GM23338 (cell line): ENCODE data around the gene CFTR. TPM values are rescaled to one million over a fixed set of nuclear protein-coding genes. Genes with fewer than 3 reads are reported as not detected.
A peak's percentile ranks its signal among the peaks of the same experiment; 100 is the strongest.

Experiments used
- ATAC-seq: fragments of 200-7000 bp; cut with Tn5 transposase; 3 replicates; pipeline ENCODE4 v1.9.1; 2020
- DNase-seq: peaks from one replicate; pipeline ENCODE4 v3.0.0-alpha.2; 2015; ENCODE audit warnings: low spot score
- H2AFZ ChIP-seq: fragments of 200-600 bp; sonication (generic); 2 replicates; pipeline ENCODE4 v1.8.0; 2016; ENCODE audit warnings: antibody characterized with exemption, mild to moderate bottlenecking, moderate library complexity
- H3F3A ChIP-seq: fragments of 200-600 bp; sonication (generic); replicated peaks from 2 replicates; pipeline ENCODE4 v1.8.0; 2017; ENCODE audit warnings: antibody characterized with exemption, mixed run types, low read depth
- H3K27ac ChIP-seq: fragments of 200-600 bp; sonication (generic); 2 replicates; pipeline ENCODE4 v1.6.1; 2016; ENCODE audit warnings: low read depth
- H3K27me3 ChIP-seq: fragments of 200-600 bp; sonication (generic); 2 replicates; pipeline ENCODE4 v1.8.0; 2016; ENCODE audit warnings: mild to moderate bottlenecking, mixed run types, moderate library complexity; ENCODE audit not compliant: insufficient read depth
- H3K36me3 ChIP-seq: fragments of 200-600 bp; sonication (generic); 2 replicates; pipeline ENCODE4 v1.8.0; 2016; ENCODE audit warnings: mild to moderate bottlenecking; ENCODE audit not compliant: insufficient read depth
- H3K4me1 ChIP-seq: fragments of 200-600 bp; sonication (generic); 2 replicates; pipeline ENCODE4 v1.8.0; 2016; ENCODE audit warnings: mild to moderate bottlenecking, moderate library complexity; ENCODE audit not compliant: insufficient read depth
- H3K4me2 ChIP-seq: fragments of 200-600 bp; sonication (generic); 2 replicates; pipeline ENCODE4 v1.7.1; 2017; ENCODE audit warnings: mixed run types
- H3K4me3 ChIP-seq: fragments of 200-600 bp; sonication (generic); 2 replicates; pipeline ENCODE4 v1.6.1; 2016; ENCODE audit warnings: mixed run types
- H3K79me2 ChIP-seq: fragments of 200-600 bp; sonication (generic); replicated peaks from 2 replicates; pipeline ENCODE4 v1.8.0; 2017; ENCODE audit warnings: mild to moderate bottlenecking; ENCODE audit not compliant: insufficient read depth
- H3K9me2 ChIP-seq: fragments of 200-600 bp; sonication (generic); 2 replicates; pipeline ENCODE4 v1.8.0; 2017; ENCODE audit not compliant: insufficient read depth
- H4K20me1 ChIP-seq: fragments of 200-600 bp; sonication (generic); replicated peaks from 2 replicates; pipeline ENCODE4 v1.8.0; 2017; ENCODE audit warnings: mild to moderate bottlenecking; ENCODE audit not compliant: insufficient read depth
- H3K27ac Mint-ChIP-seq: 2 replicates; pipeline ENCODE4 v1.8.0; 2020; ENCODE audit warnings: inconsistent platforms, mild to moderate bottlenecking, moderate library complexity, mixed read lengths
- H3K27me3 Mint-ChIP-seq: 3 replicates; pipeline ENCODE4 v1.8.0; 2022; ENCODE audit warnings: low read depth, mild to moderate bottlenecking, moderate library complexity, mixed read lengths, inconsistent platforms; ENCODE audit not compliant: insufficient read depth, poor library complexity
- H3K36me3 Mint-ChIP-seq: 3 replicates; pipeline ENCODE4 v1.8.0; 2021; ENCODE audit warnings: low read depth, mild to moderate bottlenecking, inconsistent platforms, moderate library complexity, mixed read lengths
- H3K4me1 Mint-ChIP-seq: 3 replicates; pipeline ENCODE4 v1.8.0; 2020; ENCODE audit warnings: mild to moderate bottlenecking, inconsistent platforms, mixed read lengths
- H3K4me3 Mint-ChIP-seq: 3 replicates; pipeline ENCODE4 v1.8.0; 2021; ENCODE audit warnings: moderate library complexity, mild to moderate bottlenecking, inconsistent platforms, mixed read lengths
- H3K9me3 Mint-ChIP-seq: 3 replicates; pipeline ENCODE4 v1.8.0; 2020; ENCODE audit warnings: moderate library complexity, mild to moderate bottlenecking, inconsistent platforms, mixed read lengths
- CREB1 ChIP-seq: fragments of 250-450 bp; sonication (Bioruptor Pico); IDR thresholded peaks from 2 replicates; pipeline ENCODE4 v1.5.0; 2020; ENCODE audit warnings: low read depth, mild to moderate bottlenecking, moderate library complexity
- ETS1 ChIP-seq: IDR thresholded peaks from 2 replicates; pipeline ENCODE4 v1.6.1; 2016; ENCODE audit warnings: antibody characterized with exemption
- EZH2 ChIP-seq: fragments of 200-600 bp; sonication (generic); IDR thresholded peaks from one replicate; pipeline ENCODE4 v1.8.0; 2017; ENCODE audit warnings: antibody characterized with exemption, mild to moderate bottlenecking, low read depth; ENCODE audit not compliant: unreplicated experiment
- EZH2phosphoT487 ChIP-seq: fragments of 200-600 bp; sonication (generic); IDR thresholded peaks from one replicate; pipeline ENCODE4 v1.8.1; 2018; ENCODE audit warnings: antibody characterized with exemption; ENCODE audit not compliant: unreplicated experiment
- JUNB ChIP-seq: IDR thresholded peaks from one replicate; pipeline ENCODE4 v1.6.1; 2016; ENCODE audit warnings: antibody characterized with exemption; ENCODE audit not compliant: unreplicated experiment
- NANOG ChIP-seq: IDR thresholded peaks from 2 replicates; pipeline ENCODE4 v1.6.1; 2016; ENCODE audit warnings: antibody characterized with exemption, borderline replicate concordance
- POLR2AphosphoS5 ChIP-seq: IDR thresholded peaks from 2 replicates; pipeline ENCODE4 v1.6.1; 2016; ENCODE audit warnings: antibody characterized with exemption, low read depth
- STAT1 ChIP-seq: IDR thresholded peaks from one replicate; pipeline ENCODE4 v1.6.1; 2016; ENCODE audit warnings: antibody characterized with exemption; ENCODE audit not compliant: unreplicated experiment
- ZNF114 ChIP-seq: fragments of 250-450 bp; sonication (Bioruptor Pico); IDR thresholded peaks from 2 replicates; pipeline ENCODE4 v1.5.0; 2020; ENCODE audit warnings: mild to moderate bottlenecking, moderate library complexity
- ZNF331 ChIP-seq: fragments of 250-450 bp; sonication (Bioruptor Pico); IDR thresholded peaks from 2 replicates; pipeline ENCODE4 v1.5.0; 2020; ENCODE audit warnings: low read depth, mild to moderate bottlenecking, moderate library complexity
- polyA plus RNA-seq: library from polyadenylated mRNA; unstranded; fragments of >200 nt; fragmentation: Nextera tagmentation; extraction: Ambion mirVana; gene quantifications from 2 replicates; pipeline ENCODE4 v1.2.1, GENCODE V29; 2016
- total RNA-seq: library from RNA; depleted of rRNA; stranded (reverse); fragments of >200 nt; shearing (Covaris generic); gene quantifications from 2 replicates; pipeline ENCODE4 v1.2.3, GENCODE V29; 2014
- TF ChIP-seq, protein P1 (sequence below): IDR thresholded peaks from one replicate; pipeline ENCODE4 v1.6.1; 2018; ENCODE audit warnings: antibody characterized with exemption; ENCODE audit not compliant: unreplicated experiment
- TF ChIP-seq, protein P2 (sequence below), 2 experiments: fragments of 200-600 bp in 1 of 2; sonication (generic) in 1 of 2; conservative IDR thresholded peaks; 2 replicates each; pipeline versions ENCODE4 v1.5.1 to v1.6.1; 2016 to 2017; ENCODE audit warnings: antibody characterized with exemption in 2 of 2, low read depth in 2 of 2, mild to moderate bottlenecking in 2 of 2, moderate library complexity in 1 of 2

The CFTR gene
- total and polyA plus RNA-seq, 2 experiments from 2014 or later: 0.45 to 1.2 TPM

GRCh38 chr7:117689406-117689805, 209.6 kb downstream of the CFTR start:
- Histone ChIP-seq H3K9me2 (0 out of 2 replicates have a peak, but pooled peaks cover 2% of the 10 kb centered on the region), H3K79me2 (no peaks in the 10 kb centered on the region), H3K27ac (no peak overlapping the region), H4K20me1 (no peaks in the 10 kb centered on the region), H3K4me2 (no peak overlapping the region), H3K4me3 (no peak overlapping the region), H3K27me3 (no peaks in the 10 kb centered on the region), H3F3A (no peaks in the 10 kb centered on the region), H3K4me1 (no peaks in the 10 kb centered on the region), H2AFZ (peak overlapping the region; percentile 38; the same call in 1 of the 2 replicates), H3K36me3 (no peaks in the 10 kb centered on the region)
- DNase-seq: no peak
- peaks cover 3% of the 10 kb centered on the region for H3K4me1 Mint-ChIP-seq
- no peak overlapping the region for H3K4me3 Mint-ChIP-seq
- ATAC-seq: no peak
- no peaks in the 10 kb centered on the region for H3K27me3 Mint-ChIP-seq
- no peaks in the 10 kb centered on the region for H3K36me3 Mint-ChIP-seq
- TF ChIP-seq, protein P1, sequence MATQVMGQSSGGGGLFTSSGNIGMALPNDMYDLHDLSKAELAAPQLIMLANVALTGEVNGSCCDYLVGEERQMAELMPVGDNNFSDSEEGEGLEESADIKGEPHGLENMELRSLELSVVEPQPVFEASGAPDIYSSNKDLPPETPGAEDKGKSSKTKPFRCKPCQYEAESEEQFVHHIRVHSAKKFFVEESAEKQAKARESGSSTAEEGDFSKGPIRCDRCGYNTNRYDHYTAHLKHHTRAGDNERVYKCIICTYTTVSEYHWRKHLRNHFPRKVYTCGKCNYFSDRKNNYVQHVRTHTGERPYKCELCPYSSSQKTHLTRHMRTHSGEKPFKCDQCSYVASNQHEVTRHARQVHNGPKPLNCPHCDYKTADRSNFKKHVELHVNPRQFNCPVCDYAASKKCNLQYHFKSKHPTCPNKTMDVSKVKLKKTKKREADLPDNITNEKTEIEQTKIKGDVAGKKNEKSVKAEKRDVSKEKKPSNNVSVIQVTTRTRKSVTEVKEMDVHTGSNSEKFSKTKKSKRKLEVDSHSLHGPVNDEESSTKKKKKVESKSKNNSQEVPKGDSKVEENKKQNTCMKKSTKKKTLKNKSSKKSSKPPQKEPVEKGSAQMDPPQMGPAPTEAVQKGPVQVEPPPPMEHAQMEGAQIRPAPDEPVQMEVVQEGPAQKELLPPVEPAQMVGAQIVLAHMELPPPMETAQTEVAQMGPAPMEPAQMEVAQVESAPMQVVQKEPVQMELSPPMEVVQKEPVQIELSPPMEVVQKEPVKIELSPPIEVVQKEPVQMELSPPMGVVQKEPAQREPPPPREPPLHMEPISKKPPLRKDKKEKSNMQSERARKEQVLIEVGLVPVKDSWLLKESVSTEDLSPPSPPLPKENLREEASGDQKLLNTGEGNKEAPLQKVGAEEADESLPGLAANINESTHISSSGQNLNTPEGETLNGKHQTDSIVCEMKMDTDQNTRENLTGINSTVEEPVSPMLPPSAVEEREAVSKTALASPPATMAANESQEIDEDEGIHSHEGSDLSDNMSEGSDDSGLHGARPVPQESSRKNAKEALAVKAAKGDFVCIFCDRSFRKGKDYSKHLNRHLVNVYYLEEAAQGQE: no peak
- TF ChIP-seq ZNF331 (CRISPR knock-in tag) (no peak), EZH2phosphoT487 (no peak), ETS1 (no peak), POLR2AphosphoS5 (no peak), CREB1 (CRISPR knock-in tag) (no peak), EZH2 (no peak), NANOG (no peak), JUNB (no peak), ZNF114 (CRISPR knock-in tag) (no peak), STAT1 (no peak)
- TF ChIP-seq, protein P2, sequence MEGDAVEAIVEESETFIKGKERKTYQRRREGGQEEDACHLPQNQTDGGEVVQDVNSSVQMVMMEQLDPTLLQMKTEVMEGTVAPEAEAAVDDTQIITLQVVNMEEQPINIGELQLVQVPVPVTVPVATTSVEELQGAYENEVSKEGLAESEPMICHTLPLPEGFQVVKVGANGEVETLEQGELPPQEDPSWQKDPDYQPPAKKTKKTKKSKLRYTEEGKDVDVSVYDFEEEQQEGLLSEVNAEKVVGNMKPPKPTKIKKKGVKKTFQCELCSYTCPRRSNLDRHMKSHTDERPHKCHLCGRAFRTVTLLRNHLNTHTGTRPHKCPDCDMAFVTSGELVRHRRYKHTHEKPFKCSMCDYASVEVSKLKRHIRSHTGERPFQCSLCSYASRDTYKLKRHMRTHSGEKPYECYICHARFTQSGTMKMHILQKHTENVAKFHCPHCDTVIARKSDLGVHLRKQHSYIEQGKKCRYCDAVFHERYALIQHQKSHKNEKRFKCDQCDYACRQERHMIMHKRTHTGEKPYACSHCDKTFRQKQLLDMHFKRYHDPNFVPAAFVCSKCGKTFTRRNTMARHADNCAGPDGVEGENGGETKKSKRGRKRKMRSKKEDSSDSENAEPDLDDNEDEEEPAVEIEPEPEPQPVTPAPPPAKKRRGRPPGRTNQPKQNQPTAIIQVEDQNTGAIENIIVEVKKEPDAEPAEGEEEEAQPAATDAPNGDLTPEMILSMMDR (conservative IDR thresholded peaks at IDR 0.05; ENCODE audit: low read depth in 2 of 2): no peak
- H3K9me3 Mint-ChIP-seq: no peaks in the 10 kb centered on the region
- no peak overlapping the region for H3K27ac Mint-ChIP-seq
